Kidney epithelial cell (primary cell): ENCODE data around the gene TSPOAP1. TPM values are rescaled to one million over a fixed set of nuclear protein-coding genes. Genes with fewer than 3 reads are reported as not detected.

Experiments
- DNase-seq: peaks from one replicate; pipeline ENCODE4 v3.0.0-alpha.2; 2010; ENCODE audit warnings: low read depth
- H3K27me3 ChIP-seq: 2 replicates; pipeline ENCODE4 v1.6.0; 2011; ENCODE audit warnings: low read length; ENCODE audit not compliant: control insufficient read depth, insufficient read depth
- H3K36me3 ChIP-seq: 2 replicates; pipeline ENCODE4 v1.5.1; 2011; ENCODE audit warnings: low read length; ENCODE audit not compliant: control insufficient read depth, insufficient read depth
- H3K4me3 ChIP-seq: 2 replicates; pipeline ENCODE4 v1.5.1; 2011; ENCODE audit warnings: low read depth, mild to moderate bottlenecking, control low read depth, low read length
- total RNA-seq: library from RNA; depleted of rRNA; stranded (reverse); fragments of >200 nt; gene quantifications from 2 replicates; pipeline ENCODE4 v1.2.3, GENCODE V29; 2015
- TF ChIP-seq, protein P1 (sequence below): IDR thresholded peaks from 2 replicates; pipeline ENCODE4 v1.5.1; 2011; ENCODE audit warnings: mild to moderate bottlenecking, moderate library complexity, low read length, control low read depth, inconsistent platforms; ENCODE audit not compliant: insufficient read depth, poor library complexity, severe bottlenecking

The TSPOAP1 gene
- total RNA-seq, 1 donor from 2014 or later: 9.4 TPM

DNA sequence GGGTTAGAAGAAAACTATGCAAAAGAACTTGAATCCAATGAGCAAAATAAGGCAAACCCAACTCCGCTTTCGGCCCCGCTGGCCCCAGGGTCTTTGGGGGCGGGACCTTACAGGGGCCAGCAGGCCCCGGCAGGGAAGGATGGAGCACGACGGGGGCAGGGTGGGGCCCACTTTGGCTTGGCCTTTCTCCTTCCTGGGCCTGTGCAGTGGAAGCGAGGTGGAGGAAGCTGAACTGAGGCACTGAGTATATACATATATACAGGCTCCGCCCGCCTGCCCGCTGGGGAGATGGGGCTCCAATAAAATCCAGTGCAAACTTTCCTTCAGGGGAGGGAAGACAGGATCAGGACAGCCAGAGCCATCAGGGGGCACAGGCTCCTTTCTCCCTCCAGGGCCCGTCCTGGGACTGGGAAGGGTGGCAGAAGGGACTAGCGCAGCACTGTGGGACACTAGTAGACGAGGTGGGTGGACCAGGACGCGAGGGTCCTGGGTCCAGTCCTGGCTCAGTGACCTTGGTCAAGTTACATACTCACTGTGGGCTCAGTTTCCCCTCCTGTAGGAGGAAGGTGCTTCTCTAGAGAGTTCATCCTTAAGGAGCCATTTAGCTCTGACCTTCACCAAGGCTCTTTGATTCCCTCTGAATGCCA is 27.0 kb downstream of the TSPOAP1 start:
- Histone ChIP-seq H3K4me3 (no peak overlapping the region), H3K27me3 (peaks cover 6% of the 10 kb centered on the region), H3K36me3 (no peaks in the 10 kb centered on the region)
- DNase-seq: no peak
- TF ChIP-seq, protein P1, sequence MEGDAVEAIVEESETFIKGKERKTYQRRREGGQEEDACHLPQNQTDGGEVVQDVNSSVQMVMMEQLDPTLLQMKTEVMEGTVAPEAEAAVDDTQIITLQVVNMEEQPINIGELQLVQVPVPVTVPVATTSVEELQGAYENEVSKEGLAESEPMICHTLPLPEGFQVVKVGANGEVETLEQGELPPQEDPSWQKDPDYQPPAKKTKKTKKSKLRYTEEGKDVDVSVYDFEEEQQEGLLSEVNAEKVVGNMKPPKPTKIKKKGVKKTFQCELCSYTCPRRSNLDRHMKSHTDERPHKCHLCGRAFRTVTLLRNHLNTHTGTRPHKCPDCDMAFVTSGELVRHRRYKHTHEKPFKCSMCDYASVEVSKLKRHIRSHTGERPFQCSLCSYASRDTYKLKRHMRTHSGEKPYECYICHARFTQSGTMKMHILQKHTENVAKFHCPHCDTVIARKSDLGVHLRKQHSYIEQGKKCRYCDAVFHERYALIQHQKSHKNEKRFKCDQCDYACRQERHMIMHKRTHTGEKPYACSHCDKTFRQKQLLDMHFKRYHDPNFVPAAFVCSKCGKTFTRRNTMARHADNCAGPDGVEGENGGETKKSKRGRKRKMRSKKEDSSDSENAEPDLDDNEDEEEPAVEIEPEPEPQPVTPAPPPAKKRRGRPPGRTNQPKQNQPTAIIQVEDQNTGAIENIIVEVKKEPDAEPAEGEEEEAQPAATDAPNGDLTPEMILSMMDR: no peak

DNA sequence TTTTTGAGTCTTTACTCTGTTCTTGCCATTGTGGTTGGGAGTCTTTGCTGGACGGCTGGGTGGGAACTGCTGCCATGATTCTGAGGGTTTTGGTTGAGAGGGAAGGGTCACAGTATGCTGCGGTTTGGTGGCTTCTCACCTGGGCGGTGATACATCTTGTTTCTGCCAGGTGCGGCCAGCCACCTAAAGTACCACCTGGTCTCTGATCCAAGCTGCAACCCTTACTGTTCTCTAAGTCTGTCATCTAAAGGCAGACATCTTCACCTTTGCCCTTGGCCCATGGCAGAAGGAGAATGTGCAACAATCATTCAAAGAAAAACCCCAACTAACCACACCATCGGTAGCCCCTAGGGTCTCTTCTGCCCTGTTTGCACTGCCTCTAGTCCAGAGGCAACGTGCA is 28.3 kb downstream of the TSPOAP1 start:
- Histone ChIP-seq H3K36me3 (no peaks in the 10 kb centered on the region), H3K4me3 (no peak overlapping the region), H3K27me3 (peaks cover 6% of the 10 kb centered on the region)
- DNase-seq: no peak
- TF ChIP-seq, protein P1: no peak

DNA sequence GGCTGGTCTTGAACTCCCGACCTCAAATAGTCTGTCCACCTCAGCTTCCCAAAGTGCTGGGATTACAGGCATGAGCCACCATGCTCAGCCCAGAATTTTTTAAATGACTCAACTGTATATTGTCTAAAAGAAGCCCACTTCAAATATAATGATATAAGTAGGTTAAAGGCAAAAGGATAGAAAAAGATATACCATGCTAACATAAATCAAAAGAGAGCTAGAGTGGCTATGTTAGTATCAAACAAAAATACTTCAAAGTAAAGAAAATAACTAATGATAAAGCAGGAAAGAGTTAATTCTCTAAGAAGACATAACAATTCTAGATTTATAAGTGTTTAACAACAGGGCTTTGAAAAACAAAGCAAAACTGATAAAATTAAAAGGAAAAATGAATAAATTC is 34.6 kb downstream of the TSPOAP1 start:
- DNase-seq: no peak
- no peaks in the 10 kb centered on the region for H3K27me3 ChIP-seq
- no peaks in the 10 kb centered on the region for H3K36me3 ChIP-seq
- TF ChIP-seq, protein P1: no peak
- no peak overlapping the region for H3K4me3 ChIP-seq

DNA sequence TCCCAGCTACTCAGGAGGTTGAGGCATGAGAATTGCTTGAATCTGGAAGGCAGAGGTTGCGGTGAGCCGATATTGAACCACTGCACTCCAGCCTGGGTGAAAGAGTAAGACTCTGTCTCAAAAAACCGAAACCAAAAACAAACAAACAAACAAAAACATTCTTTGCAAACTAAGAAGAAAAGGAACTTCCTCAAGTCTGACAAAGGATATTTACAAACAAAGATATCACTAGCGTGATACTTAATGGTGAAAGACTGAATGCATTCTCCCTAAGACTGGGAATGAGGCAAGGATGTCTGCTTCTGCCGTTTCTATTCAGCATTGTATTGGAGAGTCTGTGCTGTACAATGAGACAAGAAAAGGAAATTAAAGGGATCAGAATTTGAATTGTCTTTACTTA is 37.3 kb downstream of the TSPOAP1 start:
- TF ChIP-seq, protein P1: no peak
- DNase-seq: no peak
- H3K27me3 ChIP-seq: no peaks in the 10 kb centered on the region
- no peaks in the 10 kb centered on the region for H3K36me3 ChIP-seq
- no peak overlapping the region for H3K4me3 ChIP-seq

DNA sequence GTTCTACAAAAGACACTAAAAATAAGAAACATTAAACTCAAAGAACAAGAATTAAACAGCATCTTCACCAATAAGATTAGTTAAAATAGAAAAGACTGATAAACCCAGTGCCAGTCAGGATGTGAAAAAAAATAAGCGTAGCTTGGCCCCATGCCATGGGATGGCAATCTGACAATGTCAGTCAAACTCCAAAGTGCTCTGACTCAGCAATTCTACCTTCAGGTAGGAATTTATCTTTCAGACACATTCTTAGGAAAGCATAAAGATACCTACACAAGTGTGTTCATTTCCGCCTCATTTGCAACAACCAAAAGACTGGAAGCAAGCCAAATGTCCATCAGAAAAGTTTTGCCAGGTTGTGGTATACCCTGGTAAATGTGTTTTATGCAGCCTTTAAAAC is 38.7 kb downstream of the TSPOAP1 start:
- no peak for DNase-seq
- Histone ChIP-seq H3K4me3 (no peak overlapping the region), H3K36me3 (no peaks in the 10 kb centered on the region), H3K27me3 (no peaks in the 10 kb centered on the region)
- TF ChIP-seq, protein P1: no peak

DNA sequence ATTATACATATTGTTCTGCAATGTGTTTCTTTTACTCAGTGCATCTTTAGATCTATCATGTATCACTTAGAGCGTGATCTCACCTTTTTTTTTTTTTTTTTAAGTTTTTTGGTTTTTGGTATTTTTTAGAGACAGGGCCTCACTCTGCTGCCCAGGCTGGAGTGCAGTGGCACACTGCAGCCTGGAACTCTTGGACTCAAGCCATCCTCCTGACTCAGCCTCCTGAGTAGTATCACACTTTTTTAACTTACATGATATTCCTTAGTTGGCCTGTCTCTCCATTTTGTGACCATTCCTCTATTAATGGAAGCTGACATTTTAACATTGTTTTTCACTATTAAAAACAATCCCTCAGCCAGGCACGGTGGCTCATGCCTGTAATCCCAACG is 43.2 kb downstream of the TSPOAP1 start:
- DNase-seq: no peak
- TF ChIP-seq, protein P1: no peak
- no peak overlapping the region for H3K4me3 ChIP-seq
- H3K27me3 ChIP-seq: peaks cover 6% of the 10 kb centered on the region
- H3K36me3 ChIP-seq: no peaks in the 10 kb centered on the region
